Right hindlimb (tissue), 1 donor: Measurements from ENCODE around the gene ZNRF1.
"Not testable (repeated sequence)": the region's sequence is repeated elsewhere in the genome, so short reads cannot be mapped to it uniquely, and the experiment has no call there.

Source experiments
- DNase-seq: peaks from one replicate; pipeline ENCODE4 v3.0.0-alpha.2; 2018

Gene ZNRF1

GRCh38 chr16:75003931-75004330, 5.1 kb downstream of the ZNRF1 start:
- no peak for DNase-seq

- no peak for DNase-seq
Observed at GRCh38 chr16:75004460-75004859, 5.6 kb downstream of the ZNRF1 start.

GRCh38 chr16:75005697-75006096, 6.9 kb downstream of the ZNRF1 start:
- DNase-seq = no peak

- DNase-seq = no peak
Observed at GRCh38 chr16:75007443-75007842, 8.6 kb downstream of the ZNRF1 start.

GRCh38 chr16:75010427-75010826, 11.6 kb downstream of the ZNRF1 start:
- DNase-seq = no peak

GRCh38 chr16:75011634-75012307, 12.9 kb downstream of the ZNRF1 start:
- DNase-seq = no peak

GRCh38 chr16:75012380-75013081, 13.7 kb downstream of the ZNRF1 start:
- no peak for DNase-seq

- not testable (repeated sequence) for DNase-seq
Observed at GRCh38 chr16:75013123-75013522, 14.3 kb downstream of the ZNRF1 start.

GRCh38 chr16:75014318-75014717, 15.5 kb downstream of the ZNRF1 start:
- DNase-seq = no peak

- DNase-seq = not testable (repeated sequence)
Observed at GRCh38 chr16:75016451-75017081, 17.7 kb downstream of the ZNRF1 start.

GRCh38 chr16:75017670-75018525, 19.1 kb downstream of the ZNRF1 start:
- DNase-seq = no peak

- no peak for DNase-seq
Observed at GRCh38 chr16:75019007-75019406, 20.2 kb downstream of the ZNRF1 start.

GRCh38 chr16:75019586-75019985, 20.8 kb downstream of the ZNRF1 start:
- no peak for DNase-seq

- DNase-seq = no peak
Observed at GRCh38 chr16:75021410-75021809, 22.6 kb downstream of the ZNRF1 start.

GRCh38 chr16:75022567-75022966, 23.7 kb downstream of the ZNRF1 start:
- no peak for DNase-seq

GRCh38 chr16:75023009-75023408, 24.2 kb downstream of the ZNRF1 start:
- no peak for DNase-seq

- no peak for DNase-seq
Observed at GRCh38 chr16:75024182-75024581, 25.4 kb downstream of the ZNRF1 start.

- DNase-seq = no peak
Observed at GRCh38 chr16:75024594-75024993, 25.8 kb downstream of the ZNRF1 start.

GRCh38 chr16:75025761-75026160, 26.9 kb downstream of the ZNRF1 start:
- DNase-seq = peak; percentile 48

- peak; percentile 56 for DNase-seq
Observed at GRCh38 chr16:75026239-75026891, 27.5 kb downstream of the ZNRF1 start.

- DNase-seq = no peak
Observed at GRCh38 chr16:75026892-75027391, 28.1 kb downstream of the ZNRF1 start.
